Measurements from ENCODE around the gene ANO10.

Gene ANO10

GRCh38 chr3:43436507-43437140, 185.2 kb downstream of the ANO10 start:
- H3K4me1 Mint-ChIP-seq = no peaks in the 10 kb centered on the region
- peaks cover 4% of the 10 kb centered on the region for H3K36me3 Mint-ChIP-seq
- no peak overlapping the region for H3K27ac Mint-ChIP-seq
- H3K27me3 Mint-ChIP-seq = no peaks in the 10 kb centered on the region
- H3K9me3 Mint-ChIP-seq = peaks cover 5% of the 10 kb centered on the region
- no peak overlapping the region for H3K4me3 Mint-ChIP-seq
- no peak for DNase-seq
- CTCF ChIA-PET = interaction anchor here (1.5 kb wide), 1 partner anchor 14 kb away, joined by 3 read pairs; no protein-coding TSS in a partner anchor

- Mint-ChIP-seq H3K9me3 (peaks cover 5% of the 10 kb centered on the region), H3K36me3 (peaks cover 4% of the 10 kb centered on the region), H3K27me3 (no peaks in the 10 kb centered on the region), H3K4me3 (no peak overlapping the region), H3K27ac (no peak overlapping the region), H3K4me1 (no peaks in the 10 kb centered on the region)
- CTCF ChIA-PET = no interaction called here
- DNase-seq = no peak
These were observed 186.1 kb downstream of the ANO10 start for GRCh38 chr3:43435706-43436105.

- Mint-ChIP-seq H3K36me3 (peaks cover 4% of the 10 kb centered on the region), H3K4me3 (no peak overlapping the region)
- no peak for DNase-seq
These were observed 187.4 kb downstream of the ANO10 start for GRCh38 chr3:43434431-43434830.

GRCh38 chr3:43432462-43432861, 189.3 kb downstream of the ANO10 start:
- Mint-ChIP-seq H3K27me3 (no peaks in the 10 kb centered on the region), H3K9me3 (no peaks in the 10 kb centered on the region), H3K4me3 (no peak overlapping the region), H3K36me3 (no peaks in the 10 kb centered on the region), H3K27ac (no peak overlapping the region), H3K4me1 (no peaks in the 10 kb centered on the region)
- CTCF ChIA-PET = no interaction called here
- no peak for DNase-seq

More at GRCh38 chr3:43434431-43434830, 187.4 kb downstream of the ANO10 start:
- CTCF ChIA-PET = no interaction called here
- Mint-ChIP-seq H3K27me3 (no peaks in the 10 kb centered on the region), H3K9me3 (peaks cover 5% of the 10 kb centered on the region), H3K4me1 (no peaks in the 10 kb centered on the region), H3K27ac (no peak overlapping the region)

GRCh38 chr3:43426388-43426787, 195.4 kb downstream of the ANO10 start:
- H3K4me1 Mint-ChIP-seq = no peaks in the 10 kb centered on the region
- no peak overlapping the region for H3K27ac Mint-ChIP-seq
- DNase-seq = no peak
- no peak overlapping the region for H3K4me3 Mint-ChIP-seq
- CTCF ChIA-PET = no interaction called here
- no peaks in the 10 kb centered on the region for H3K27me3 Mint-ChIP-seq
- peaks cover 7% of the 10 kb centered on the region for H3K36me3 Mint-ChIP-seq
- peaks cover 9% of the 10 kb centered on the region for H3K9me3 Mint-ChIP-seq

GRCh38 chr3:43425829-43426228, 196.0 kb downstream of the ANO10 start:
- DNase-seq = no peak
- H3K36me3 Mint-ChIP-seq = peaks cover 7% of the 10 kb centered on the region
- CTCF ChIA-PET = no interaction called here
- peaks cover 9% of the 10 kb centered on the region for H3K9me3 Mint-ChIP-seq
- H3K4me1 Mint-ChIP-seq = no peaks in the 10 kb centered on the region
- no peak overlapping the region for H3K27ac Mint-ChIP-seq
- H3K27me3 Mint-ChIP-seq = no peaks in the 10 kb centered on the region
- no peak overlapping the region for H3K4me3 Mint-ChIP-seq

- Mint-ChIP-seq H3K4me3 (no peak overlapping the region), H3K27me3 (no peaks in the 10 kb centered on the region), H3K36me3 (peaks cover 7% of the 10 kb centered on the region), H3K9me3 (peaks cover 9% of the 10 kb centered on the region), H3K27ac (no peak overlapping the region), H3K4me1 (no peaks in the 10 kb centered on the region)
- CTCF ChIA-PET = no interaction called here
- no peak for DNase-seq
These were observed 198.2 kb downstream of the ANO10 start for GRCh38 chr3:43423639-43424038.

- CTCF ChIA-PET = interaction anchor here (0.6 kb wide), 1 partner anchor 260 kb away, joined by 3 read pairs; no protein-coding TSS in a partner anchor
- H3K27me3 Mint-ChIP-seq = no peaks in the 10 kb centered on the region
- H3K9me3 Mint-ChIP-seq = peaks cover 9% of the 10 kb centered on the region
These were observed 198.7 kb downstream of the ANO10 start for GRCh38 chr3:43423142-43423541.

GRCh38 chr3:43418601-43419272, 203.1 kb downstream of the ANO10 start:
- Mint-ChIP-seq H3K4me3 (no peak overlapping the region), H3K27ac (no peak overlapping the region), H3K9me3 (no peaks in the 10 kb centered on the region), H3K36me3 (peaks cover 4% of the 10 kb centered on the region), H3K27me3 (no peaks in the 10 kb centered on the region), H3K4me1 (peaks cover 4% of the 10 kb centered on the region)
- DNase-seq = no peak
- CTCF ChIA-PET = interaction anchor here (0.7 kb wide), 1 partner anchor 320 kb away, joined by 4 read pairs; no protein-coding TSS in a partner anchor

More at GRCh38 chr3:43423142-43423541, 198.7 kb downstream of the ANO10 start:
- H3K27ac Mint-ChIP-seq = no peak overlapping the region
- peaks cover 7% of the 10 kb centered on the region for H3K36me3 Mint-ChIP-seq
- no peaks in the 10 kb centered on the region for H3K4me1 Mint-ChIP-seq
- H3K4me3 Mint-ChIP-seq = no peak overlapping the region
- DNase-seq = no peak

- DNase-seq = no peak
- peaks cover 2% of the 10 kb centered on the region for H3K36me3 Mint-ChIP-seq
- no peaks in the 10 kb centered on the region for H3K27me3 Mint-ChIP-seq
- peaks cover 17% of the 10 kb centered on the region for H3K4me1 Mint-ChIP-seq
- CTCF ChIA-PET = interaction anchor here (0.6 kb wide), 1 partner anchor 18 kb away, joined by 3 read pairs; no protein-coding TSS in a partner anchor
- no peak overlapping the region for H3K27ac Mint-ChIP-seq
- no peak overlapping the region for H3K4me3 Mint-ChIP-seq
- peaks cover 2% of the 10 kb centered on the region for H3K9me3 Mint-ChIP-seq
These were observed 204.7 kb downstream of the ANO10 start for GRCh38 chr3:43417133-43417532.

- CTCF ChIA-PET = no interaction called here
- Mint-ChIP-seq H3K27me3 (no peaks in the 10 kb centered on the region), H3K27ac (no peak overlapping the region), H3K4me1 (peaks cover 17% of the 10 kb centered on the region), H3K36me3 (peaks cover 2% of the 10 kb centered on the region), H3K9me3 (peaks cover 2% of the 10 kb centered on the region), H3K4me3 (no peak overlapping the region)
- DNase-seq = no peak
These were observed 206.7 kb downstream of the ANO10 start for GRCh38 chr3:43415088-43415487.

- H3K9me3 Mint-ChIP-seq = peaks cover 2% of the 10 kb centered on the region
- CTCF ChIA-PET = no interaction called here
- H3K27me3 Mint-ChIP-seq = no peaks in the 10 kb centered on the region
- DNase-seq = no peak
- peaks cover 17% of the 10 kb centered on the region for H3K4me1 Mint-ChIP-seq
- H3K4me3 Mint-ChIP-seq = no peak overlapping the region
- no peak overlapping the region for H3K27ac Mint-ChIP-seq
- peaks cover 2% of the 10 kb centered on the region for H3K36me3 Mint-ChIP-seq
These were observed 208.0 kb downstream of the ANO10 start for GRCh38 chr3:43413676-43414368.

- Mint-ChIP-seq H3K4me1 (peaks cover 17% of the 10 kb centered on the region), H3K27ac (no peak overlapping the region), H3K9me3 (peaks cover 2% of the 10 kb centered on the region), H3K4me3 (no peak overlapping the region), H3K27me3 (no peaks in the 10 kb centered on the region), H3K36me3 (peaks cover 2% of the 10 kb centered on the region)
- CTCF ChIA-PET = interaction anchor here (1.0 kb wide), 1 partner anchor 249 kb away, joined by 3 read pairs; no protein-coding TSS in a partner anchor
- no peak for DNase-seq
These were observed 210.4 kb downstream of the ANO10 start for GRCh38 chr3:43411429-43411828.

- CTCF ChIA-PET = no interaction called here
- Mint-ChIP-seq H3K4me1 (peaks cover 17% of the 10 kb centered on the region), H3K9me3 (peaks cover 2% of the 10 kb centered on the region), H3K27ac (no peak overlapping the region), H3K4me3 (no peak overlapping the region), H3K27me3 (no peaks in the 10 kb centered on the region), H3K36me3 (peaks cover 2% of the 10 kb centered on the region)
- no peak for DNase-seq
These were observed 211.2 kb downstream of the ANO10 start for GRCh38 chr3:43410592-43410991.
